HepG2 (cell line): Measurements from ENCODE around the gene CELSR2. TPM values are rescaled to one million over a fixed set of nuclear protein-coding genes. Genes with fewer than 3 reads are reported as not detected.

Experiments used
- CREB3 ChIP-seq: sonication (generic); formaldehyde crosslinking; IDR thresholded peaks from 2 replicates; pipeline ENCODE4 v1.5.0; 2020; ENCODE audit warnings: missing genetic modification reagents
- GABPA ChIP-seq, 2 experiments: IDR thresholded peaks; 2 replicates each; pipeline ENCODE4 v1.6.1; 2011 to 2016; ENCODE audit warnings: low read depth in 2 of 2, low read length in 1 of 2, missing biosample characterization in 1 of 2, missing genetic modification characterization in 1 of 2
- HMGA1 ChIP-seq: sonication (generic); formaldehyde crosslinking; conservative IDR thresholded peaks from 2 replicates; pipeline ENCODE4 v1.4.0; 2020; ENCODE audit warnings: missing genetic modification reagents
- KDM5B ChIP-seq: sonication (generic); formaldehyde crosslinking; IDR thresholded peaks from 2 replicates; pipeline ENCODE4 v1.4.0; 2020; ENCODE audit warnings: missing genetic modification reagents, mild to moderate bottlenecking, borderline replicate concordance
- KLF11 ChIP-seq: IDR thresholded peaks from 2 replicates; pipeline ENCODE4 v1.6.1; 2016; ENCODE audit warnings: missing compliant biosample characterization
- MXI1 ChIP-seq: IDR thresholded peaks from 3 replicates; pipeline ENCODE4 v1.6.1; 2012; ENCODE audit warnings: low read depth, low read length, inconsistent platforms, borderline replicate concordance
- ONECUT2 ChIP-seq: sonication (generic); formaldehyde crosslinking; IDR thresholded peaks from 2 replicates; pipeline ENCODE4 v1.4.0; 2020; ENCODE audit warnings: missing genetic modification reagents
- POGZ ChIP-seq: sonication (generic); formaldehyde crosslinking; IDR thresholded peaks from 2 replicates; pipeline ENCODE4 v1.4.0; 2020; ENCODE audit warnings: mild to moderate bottlenecking, missing genetic modification reagents
- RBFOX2 ChIP-seq: fragments of 200-400 bp; formaldehyde crosslinking; IDR thresholded peaks from 2 replicates; pipeline ENCODE4 v1.6.1; 2017; ENCODE audit warnings: low read depth, mild to moderate bottlenecking, low read length
- TEAD3 ChIP-seq: optimal IDR thresholded peaks from 2 replicates; pipeline ENCODE3; 2016; ENCODE audit warnings: borderline replicate concordance
- TOE1 ChIP-seq: sonication (generic); formaldehyde crosslinking; IDR thresholded peaks from 2 replicates; pipeline ENCODE4 v1.4.0; 2020; ENCODE audit warnings: mild to moderate bottlenecking, missing genetic modification reagents
- UBTF ChIP-seq: sonication (generic); formaldehyde crosslinking; IDR thresholded peaks from 2 replicates; pipeline ENCODE4 v1.4.0; 2020; ENCODE audit warnings: mild to moderate bottlenecking, missing genetic modification reagents
- ZBTB25 ChIP-seq: IDR thresholded peaks from 2 replicates; pipeline ENCODE4 v1.6.1; 2018; ENCODE audit warnings: missing genetic modification reagents
- ZFP1 ChIP-seq: IDR thresholded peaks from 2 replicates; pipeline ENCODE4 v1.6.1; 2016
- ZMAT5 ChIP-seq: sonication (generic); formaldehyde crosslinking; IDR thresholded peaks from 2 replicates; pipeline ENCODE4 v1.5.0; 2020; ENCODE audit warnings: mild to moderate bottlenecking, low read depth, missing genetic modification reagents, borderline replicate concordance
- ZNF225 ChIP-seq: sonication (generic); formaldehyde crosslinking; IDR thresholded peaks from 2 replicates; pipeline ENCODE4 v1.4.0; 2020; ENCODE audit warnings: mild to moderate bottlenecking, missing genetic modification reagents
- ZNF230 ChIP-seq: sonication (generic); formaldehyde crosslinking; IDR thresholded peaks from 2 replicates; pipeline ENCODE4 v1.4.0; 2020; ENCODE audit warnings: mild to moderate bottlenecking, missing genetic modification reagents
- ZNF564 ChIP-seq: sonication (generic); formaldehyde crosslinking; IDR thresholded peaks from 2 replicates; pipeline ENCODE4 v1.8.1; 2023; ENCODE audit warnings: mild to moderate bottlenecking, missing genetic modification reagents
- ZNF839 ChIP-seq: sonication (generic); formaldehyde crosslinking; IDR thresholded peaks from 2 replicates; pipeline ENCODE4 v1.4.0; 2020; ENCODE audit warnings: missing genetic modification reagents, mild to moderate bottlenecking, borderline replicate concordance
- polyA plus RNA-seq, 8 experiments: library from polyadenylated mRNA; depleted of rRNA in 3 of 8; stranded (reverse) in 7 of 8; unstranded in 1 of 8; fragments of >200 nt; fragmentation: Illumina TruSeq in 4 of 8; extraction: Trizol in 4 of 8; gene quantifications; 2 replicates each; pipeline versions ENCODE4 v1.2.1 to v1.2.3, GENCODE V29; 2011 to 2016; ENCODE audit warnings: low read depth in 4 of 8, missing spikeins in 1 of 8, mixed read lengths in 1 of 8; ENCODE audit not compliant: insufficient read depth in 1 of 8
- total RNA-seq, 5 experiments: library from RNA; depleted of rRNA; stranded (reverse); fragments of >200 nt; fragmentation: Illumina TruSeq; extraction: Trizol; gene quantifications; 2 replicates each; pipeline ENCODE4 v1.2.3, GENCODE V29; 2016; ENCODE audit warnings: low read depth in 1 of 5
- TF ChIP-seq, protein P1 (sequence below): sonication (generic); formaldehyde crosslinking; IDR thresholded peaks from 2 replicates; pipeline ENCODE4 v1.8.0; 2022; ENCODE audit warnings: mild to moderate bottlenecking, missing genetic modification reagents
- TF ChIP-seq, protein P2 (sequence below): IDR thresholded peaks from 2 replicates; pipeline ENCODE4 v1.6.1; 2018; ENCODE audit warnings: missing genetic modification reagents, mild to moderate bottlenecking, missing compliant biosample characterization

The CELSR2 gene
- total and polyA plus RNA-seq, 2 of the 13 experiments (the other 11 are each of a cell fraction or from before 2014, with no cell fraction given): 4.0 to 6.6 TPM

- no peak; the same call in 1 of the 2 replicates for TF ChIP-seq UBTF (CRISPR knock-in tag)
- no peak for TF ChIP-seq ONECUT2 (CRISPR knock-in tag)
- TF ChIP-seq ZNF225: no peak
- 0 out of 2 replicates have a peak, but pooled peaks have one; percentile 70 for TF ChIP-seq ZFP1
- TF ChIP-seq ZBTB25: no peak
- TF ChIP-seq HMGA1 (CRISPR knock-in tag): no peak
- TF ChIP-seq KDM5B (CRISPR knock-in tag): 0 out of 2 replicates have a peak, but pooled peaks have one; percentile 2
- no peak for TF ChIP-seq TOE1 (CRISPR knock-in tag)
- TF ChIP-seq ZNF230 (CRISPR knock-in tag): no peak
- TF ChIP-seq ZNF839 (CRISPR knock-in tag): no peak
- TF ChIP-seq ZNF564 (CRISPR knock-in tag): no peak
- TF ChIP-seq KLF11 (CRISPR knock-in tag): no peak
- TF ChIP-seq, protein P1, sequence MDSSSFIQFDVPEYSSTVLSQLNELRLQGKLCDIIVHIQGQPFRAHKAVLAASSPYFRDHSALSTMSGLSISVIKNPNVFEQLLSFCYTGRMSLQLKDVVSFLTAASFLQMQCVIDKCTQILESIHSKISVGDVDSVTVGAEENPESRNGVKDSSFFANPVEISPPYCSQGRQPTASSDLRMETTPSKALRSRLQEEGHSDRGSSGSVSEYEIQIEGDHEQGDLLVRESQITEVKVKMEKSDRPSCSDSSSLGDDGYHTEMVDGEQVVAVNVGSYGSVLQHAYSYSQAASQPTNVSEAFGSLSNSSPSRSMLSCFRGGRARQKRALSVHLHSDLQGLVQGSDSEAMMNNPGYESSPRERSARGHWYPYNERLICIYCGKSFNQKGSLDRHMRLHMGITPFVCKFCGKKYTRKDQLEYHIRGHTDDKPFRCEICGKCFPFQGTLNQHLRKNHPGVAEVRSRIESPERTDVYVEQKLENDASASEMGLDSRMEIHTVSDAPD (CRISPR knock-in tag): no peak
- TF ChIP-seq MXI1: peak; percentile 2; the same call in 1 of the 3 replicates
- no peak for TF ChIP-seq ZMAT5 (CRISPR knock-in tag)
- TF ChIP-seq RBFOX2: no peak
- no peak for TF ChIP-seq TEAD3 (CRISPR knock-in tag)
- TF ChIP-seq, protein P2, sequence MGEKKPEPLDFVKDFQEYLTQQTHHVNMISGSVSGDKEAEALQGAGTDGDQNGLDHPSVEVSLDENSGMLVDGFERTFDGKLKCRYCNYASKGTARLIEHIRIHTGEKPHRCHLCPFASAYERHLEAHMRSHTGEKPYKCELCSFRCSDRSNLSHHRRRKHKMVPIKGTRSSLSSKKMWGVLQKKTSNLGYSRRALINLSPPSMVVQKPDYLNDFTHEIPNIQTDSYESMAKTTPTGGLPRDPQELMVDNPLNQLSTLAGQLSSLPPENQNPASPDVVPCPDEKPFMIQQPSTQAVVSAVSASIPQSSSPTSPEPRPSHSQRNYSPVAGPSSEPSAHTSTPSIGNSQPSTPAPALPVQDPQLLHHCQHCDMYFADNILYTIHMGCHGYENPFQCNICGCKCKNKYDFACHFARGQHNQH (CRISPR knock-in tag): peak; percentile 12; the same call in 1 of the 2 replicates
- TF ChIP-seq CREB3 (CRISPR knock-in tag): no peak
- TF ChIP-seq GABPA (IDR thresholded peaks at IDR 0.05; ENCODE audit: low read depth, low read length): no peak
- peak; percentile 37; the same call in 1 of the 2 replicates for TF ChIP-seq GABPA (CRISPR knock-in tag; IDR thresholded peaks at IDR 0.05; ENCODE audit: low read depth)
- TF ChIP-seq POGZ (CRISPR knock-in tag): 0 out of 2 replicates have a peak, but pooled peaks have one; percentile 2
Observed at GRCh38 chr1:109299558-109300343, 50.4 kb downstream of the CELSR2 start (continued).
